H9 (cell line): ENCODE results near the gene FOXP2. TPM values are rescaled to one million over a fixed set of nuclear protein-coding genes. Genes with fewer than 3 reads are reported as not detected.

Experiments used
- DNase-seq: peaks from one replicate; pipeline ENCODE4 v3.0.0-alpha.2; 2017
- H2AFZ ChIP-seq: one replicate; pipeline ENCODE4 v1.6.1; 2013; ENCODE audit warnings: mild to moderate bottlenecking, low read length, control low read depth, moderate library complexity
- H2AK5ac ChIP-seq: 2 replicates; pipeline ENCODE4 v1.6.1; 2013; ENCODE audit warnings: low read length, control low read depth, mixed read lengths; ENCODE audit not compliant: insufficient read length
- H2BK120ac ChIP-seq: one replicate; pipeline ENCODE4 v1.6.1; 2013; ENCODE audit warnings: low read depth, mild to moderate bottlenecking, low read length, control low read depth, inconsistent platforms; ENCODE audit not compliant: poor library complexity, severe bottlenecking
- H2BK12ac ChIP-seq: 2 replicates; pipeline ENCODE4 v1.6.1; 2013; ENCODE audit warnings: low read length, control low read depth, mixed read lengths, low read depth; ENCODE audit not compliant: insufficient read length
- H2BK15ac ChIP-seq: 2 replicates; pipeline ENCODE4 v1.6.1; 2013; ENCODE audit warnings: low read depth, low read length, control low read depth
- H2BK20ac ChIP-seq: one replicate; pipeline ENCODE4 v1.6.1; 2013; ENCODE audit warnings: low read depth, mild to moderate bottlenecking, low read length, control low read depth, inconsistent platforms; ENCODE audit not compliant: poor library complexity, severe bottlenecking
- H2BK5ac ChIP-seq: 2 replicates; pipeline ENCODE4 v1.6.1; 2013; ENCODE audit warnings: low read length, control low read depth, mixed read lengths; ENCODE audit not compliant: insufficient read length
- H3K14ac ChIP-seq: 2 replicates; pipeline ENCODE4 v1.6.1; 2013; ENCODE audit warnings: low read length, control low read depth; ENCODE audit not compliant: insufficient read depth
- H3K18ac ChIP-seq: 2 replicates; pipeline ENCODE4 v1.6.1; 2013; ENCODE audit warnings: low read depth, mild to moderate bottlenecking, mixed read lengths, low read length, control low read depth; ENCODE audit not compliant: insufficient read length
- H3K23ac ChIP-seq: 2 replicates; pipeline ENCODE4 v1.6.1; 2013; ENCODE audit warnings: low read length, control low read depth, mixed read lengths, low read depth; ENCODE audit not compliant: insufficient read length
- H3K23me2 ChIP-seq: 2 replicates; pipeline ENCODE4 v1.6.1; 2013; ENCODE audit warnings: low read depth, mild to moderate bottlenecking, mixed read lengths, low read length, control low read depth; ENCODE audit not compliant: insufficient read length, poor library complexity, severe bottlenecking
- H3K27ac ChIP-seq: 2 replicates; pipeline ENCODE4 v1.5.1; 2013; ENCODE audit warnings: low read length, control low read depth, mixed read lengths, low read depth; ENCODE audit not compliant: insufficient read length
- H3K27me3 ChIP-seq: 2 replicates; pipeline ENCODE4 v1.6.1; 2013; ENCODE audit warnings: low read length, control low read depth, inconsistent platforms; ENCODE audit not compliant: insufficient read depth
- H3K4ac ChIP-seq: 2 replicates; pipeline ENCODE4 v1.6.1; 2013; ENCODE audit warnings: low read depth, mild to moderate bottlenecking, control low read depth, inconsistent platforms, low read length, moderate library complexity
- H3K4me1 ChIP-seq: 2 replicates; pipeline ENCODE4 v1.6.1; 2013; ENCODE audit warnings: low read length, control low read depth, inconsistent platforms; ENCODE audit not compliant: insufficient read depth
- H3K4me2 ChIP-seq: 2 replicates; pipeline ENCODE4 v1.6.1; 2013; ENCODE audit warnings: low read length, control low read depth, mixed read lengths; ENCODE audit not compliant: insufficient read length, insufficient read depth
- H3K56ac ChIP-seq: 2 replicates; pipeline ENCODE4 v1.6.1; 2013; ENCODE audit warnings: low read depth, mild to moderate bottlenecking, mixed read lengths, low read length, control low read depth; ENCODE audit not compliant: insufficient read length
- H3K79me1 ChIP-seq: 2 replicates; pipeline ENCODE4 v1.6.1; 2013; ENCODE audit warnings: low read depth, mild to moderate bottlenecking, moderate library complexity, low read length, control low read depth, inconsistent platforms; ENCODE audit not compliant: insufficient read depth, poor library complexity, severe bottlenecking
- H3K79me2 ChIP-seq: 2 replicates; pipeline ENCODE4 v1.6.1; 2013; ENCODE audit warnings: low read length, control low read depth, inconsistent platforms; ENCODE audit not compliant: insufficient read depth
- H3K9ac ChIP-seq: 2 replicates; pipeline ENCODE4 v1.6.1; 2013; ENCODE audit warnings: low read length, control low read depth, mixed read lengths; ENCODE audit not compliant: insufficient read length; ENCODE audit errors: extremely low read depth
- H3K9me3 ChIP-seq: one replicate; pipeline ENCODE4 v1.6.1; 2013; ENCODE audit warnings: low read depth, low read length, inconsistent platforms; ENCODE audit not compliant: control insufficient read depth
- H3T11ph ChIP-seq: one replicate; pipeline ENCODE4 v1.6.1; 2013; ENCODE audit warnings: mild to moderate bottlenecking, low read length, control low read depth, inconsistent platforms
- H4K20me1 ChIP-seq: one replicate; pipeline ENCODE4 v1.6.1; 2013; ENCODE audit not compliant: control insufficient read depth, insufficient read length, insufficient read depth
- H4K5ac ChIP-seq: 2 replicates; pipeline ENCODE4 v1.6.1; 2013; ENCODE audit warnings: low read depth, mild to moderate bottlenecking, mixed read lengths, low read length, control low read depth; ENCODE audit not compliant: insufficient read length
- H4K8ac ChIP-seq: replicated peaks from 2 replicates; pipeline ENCODE4 v1.6.1; 2013; ENCODE audit warnings: low read length, control low read depth, mixed read lengths, low read depth; ENCODE audit not compliant: insufficient read length
- H4K91ac ChIP-seq: 2 replicates; pipeline ENCODE4 v1.6.1; 2013; ENCODE audit warnings: low read depth, mild to moderate bottlenecking, moderate library complexity, mixed read lengths, low read length, control low read depth; ENCODE audit not compliant: insufficient read length
- H3K27ac Mint-ChIP-seq, 3 experiments: 2 replicates in 2 of 3; 3 replicates in 1 of 3; pipeline ENCODE4 v1.8.0; 2020 to 2021; ENCODE audit warnings: mixed read lengths in 3 of 3, mild to moderate bottlenecking in 1 of 3, moderate library complexity in 1 of 3
- H3K27me3 Mint-ChIP-seq: 2 replicates; pipeline ENCODE4 v1.8.0; 2021; ENCODE audit warnings: low read depth, mild to moderate bottlenecking, moderate library complexity, mixed read lengths
- H3K36me3 Mint-ChIP-seq, 3 experiments: 2 replicates in 2 of 3; 3 replicates in 1 of 3; pipeline ENCODE4 v1.8.0; 2020 to 2021; ENCODE audit warnings: low read depth in 3 of 3, mixed read lengths in 3 of 3; ENCODE audit not compliant: insufficient read depth in 1 of 3
- H3K4me1 Mint-ChIP-seq, 2 experiments: 2 replicates each; pipeline ENCODE4 v1.8.0; 2020; ENCODE audit warnings: mixed read lengths in 2 of 2
- H3K4me3 Mint-ChIP-seq, 2 experiments: 2 replicates in 1 of 2; 3 replicates in 1 of 2; pipeline ENCODE4 v1.8.0; 2020 to 2021; ENCODE audit warnings: mild to moderate bottlenecking in 2 of 2, mixed read lengths in 2 of 2, moderate library complexity in 1 of 2
- H3K9me3 Mint-ChIP-seq, 2 experiments: 2 replicates in 1 of 2; 3 replicates in 1 of 2; pipeline ENCODE4 v1.8.0; 2020; ENCODE audit warnings: mild to moderate bottlenecking in 2 of 2, mixed read lengths in 2 of 2, moderate library complexity in 1 of 2
- WGBS: extraction: QIAGEN DNeasy Blood & Tissue Kit; methylation state at CpG from one replicate; pipeline ENCODE4 v1.1.7; 2013; ENCODE audit warnings: missing lambda C conversion rate, low lambda C conversion rate, mixed read lengths; ENCODE audit not compliant: insufficient read length; ENCODE audit errors: extremely low coverage; 5-methylcytosine and 5-hydroxymethylcytosine counted together
- total RNA-seq: library from RNA; stranded (reverse); gene quantifications from 2 replicates; pipeline ENCODE4 v1.2.1, GENCODE V29; 2021
- TF ChIP-seq, protein P1 (sequence below): fragments of 200-600 bp; sonication (generic); conservative IDR thresholded peaks from 3 replicates; pipeline ENCODE4 v1.8.0; 2021; ENCODE audit warnings: antibody characterized with exemption, mild to moderate bottlenecking

The FOXP2 gene
- total RNA-seq, 1 experiment from 2014 or later = not detected

GRCh38 chr7:114413761-114414155 lies 857 bp upstream of the FOXP2 start:
- Histone ChIP-seq H3K9me3 (no peaks in the 10 kb centered on the region), H3K18ac (no peak overlapping the region), H3T11ph (no peak overlapping the region), H4K8ac (no peak overlapping the region), H3K4me2 (no peak overlapping the region), H2AK5ac (no peak overlapping the region), H2BK15ac (no peak overlapping the region), H2BK5ac (no peak overlapping the region), H3K4me1 (no peaks in the 10 kb centered on the region), H3K14ac (no peak overlapping the region), H3K56ac (no peak overlapping the region), H2BK120ac (no peak overlapping the region), H3K9ac (no peak overlapping the region), H4K5ac (no peak overlapping the region), H2BK12ac (no peak overlapping the region), H3K27me3 (no peaks in the 10 kb centered on the region), H4K91ac (no peak overlapping the region), H3K27ac (no peak overlapping the region), H3K79me2 (no peaks in the 10 kb centered on the region), H4K20me1 (no peaks in the 10 kb centered on the region), H3K4ac (no peak overlapping the region), H3K23me2 (no peaks in the 10 kb centered on the region), H2AFZ (peak overlapping the region; percentile 9), H3K79me1 (no peaks in the 10 kb centered on the region), H3K23ac (no peak overlapping the region), H2BK20ac (no peak overlapping the region)
- no peaks in the 10 kb centered on the region for H3K36me3 Mint-ChIP-seq
- no CpG with 5 or more reads among the region's 4 CpGs for WGBS
- no peaks in the 10 kb centered on the region for H3K27me3 Mint-ChIP-seq
- TF ChIP-seq, protein P1, sequence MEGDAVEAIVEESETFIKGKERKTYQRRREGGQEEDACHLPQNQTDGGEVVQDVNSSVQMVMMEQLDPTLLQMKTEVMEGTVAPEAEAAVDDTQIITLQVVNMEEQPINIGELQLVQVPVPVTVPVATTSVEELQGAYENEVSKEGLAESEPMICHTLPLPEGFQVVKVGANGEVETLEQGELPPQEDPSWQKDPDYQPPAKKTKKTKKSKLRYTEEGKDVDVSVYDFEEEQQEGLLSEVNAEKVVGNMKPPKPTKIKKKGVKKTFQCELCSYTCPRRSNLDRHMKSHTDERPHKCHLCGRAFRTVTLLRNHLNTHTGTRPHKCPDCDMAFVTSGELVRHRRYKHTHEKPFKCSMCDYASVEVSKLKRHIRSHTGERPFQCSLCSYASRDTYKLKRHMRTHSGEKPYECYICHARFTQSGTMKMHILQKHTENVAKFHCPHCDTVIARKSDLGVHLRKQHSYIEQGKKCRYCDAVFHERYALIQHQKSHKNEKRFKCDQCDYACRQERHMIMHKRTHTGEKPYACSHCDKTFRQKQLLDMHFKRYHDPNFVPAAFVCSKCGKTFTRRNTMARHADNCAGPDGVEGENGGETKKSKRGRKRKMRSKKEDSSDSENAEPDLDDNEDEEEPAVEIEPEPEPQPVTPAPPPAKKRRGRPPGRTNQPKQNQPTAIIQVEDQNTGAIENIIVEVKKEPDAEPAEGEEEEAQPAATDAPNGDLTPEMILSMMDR = no peak
- H3K4me3 Mint-ChIP-seq = no peak overlapping the region
- no peaks in the 10 kb centered on the region for H3K9me3 Mint-ChIP-seq
- H3K4me1 Mint-ChIP-seq = no peaks in the 10 kb centered on the region
- DNase-seq = no peak
- no peak overlapping the region for H3K27ac Mint-ChIP-seq
